HepG2 (cell line): Measurements from ENCODE around the gene PAFAH1B2. TPM values are rescaled to one million over a fixed set of nuclear protein-coding genes. Genes with fewer than 3 reads are reported as not detected.
A peak's percentile ranks its signal among the peaks of the same experiment; 100 is the strongest.

Source experiments
- BCLAF1 ChIP-seq: fragments of 450-650 bp; IDR thresholded peaks from 2 replicates; pipeline ENCODE4 v1.6.1; 2017; ENCODE audit warnings: mild to moderate bottlenecking
- CSRNP2 ChIP-seq: sonication (generic); formaldehyde crosslinking; conservative IDR thresholded peaks from 2 replicates; pipeline ENCODE4 v1.8.0; 2022; ENCODE audit warnings: low read depth, missing genetic modification reagents
- ETV5 ChIP-seq: IDR thresholded peaks from 2 replicates; pipeline ENCODE4 v1.6.1; 2018; ENCODE audit warnings: missing biosample characterization, missing genetic modification reagents, inconsistent platforms, borderline replicate concordance
- GABPB1 ChIP-seq: IDR thresholded peaks from 2 replicates; pipeline ENCODE4 v1.6.1; 2016; ENCODE audit warnings: mild to moderate bottlenecking, missing genetic modification reagents, moderate library complexity, missing compliant biosample characterization
- KMT2A ChIP-seq: sonication (generic); formaldehyde crosslinking; IDR thresholded peaks from 2 replicates; pipeline ENCODE4 v1.4.0; 2020; ENCODE audit warnings: missing genetic modification reagents
- MEF2D ChIP-seq: sonication (generic); formaldehyde crosslinking; IDR thresholded peaks from 2 replicates; pipeline ENCODE4 v1.5.1; 2020; ENCODE audit warnings: mild to moderate bottlenecking, missing genetic modification reagents
- MIER2 ChIP-seq: IDR thresholded peaks from 2 replicates; pipeline ENCODE4 v1.6.1; 2016; ENCODE audit warnings: missing biosample characterization, missing genetic modification reagents
- MYC ChIP-seq: sonication (generic); formaldehyde crosslinking; IDR thresholded peaks from 2 replicates; pipeline ENCODE4 v1.9.0; 2021; ENCODE audit warnings: missing genetic modification reagents, borderline replicate concordance
- PAX8 ChIP-seq: sonication (generic); formaldehyde crosslinking; IDR thresholded peaks from 2 replicates; pipeline ENCODE4 v1.8.0; 2022; ENCODE audit warnings: mild to moderate bottlenecking, missing genetic modification reagents, borderline replicate concordance
- PHF5A ChIP-seq: IDR thresholded peaks from one replicate; pipeline ENCODE4 v1.6.1; 2018; ENCODE audit warnings: low read depth, missing genetic modification reagents; ENCODE audit not compliant: unreplicated experiment
- PRDM15 ChIP-seq: sonication (generic); formaldehyde crosslinking; IDR thresholded peaks from 2 replicates; pipeline ENCODE4 v1.4.0; 2020; ENCODE audit warnings: missing genetic modification reagents
- RBM22 ChIP-seq: fragments of 200-400 bp; formaldehyde crosslinking; optimal IDR thresholded peaks from 2 replicates; pipeline ENCODE3; 2017; ENCODE audit warnings: mild to moderate bottlenecking, low read length, moderate library complexity
- RXRA ChIP-seq: sonication (generic); formaldehyde crosslinking; IDR thresholded peaks from 2 replicates; pipeline ENCODE4 v1.5.1; 2020; ENCODE audit warnings: missing genetic modification reagents
- ZFP36L1 ChIP-seq: sonication (generic); formaldehyde crosslinking; IDR thresholded peaks from 2 replicates; pipeline ENCODE4 v1.8.0; 2022; ENCODE audit warnings: mild to moderate bottlenecking, missing genetic modification reagents, moderate library complexity
- ZMYM2 ChIP-seq: sonication (generic); formaldehyde crosslinking; IDR thresholded peaks from 2 replicates; pipeline ENCODE4 v1.8.0; 2022; ENCODE audit warnings: mild to moderate bottlenecking, missing genetic modification reagents
- ZNF143 ChIP-seq: sonication (generic); formaldehyde crosslinking; IDR thresholded peaks from 2 replicates; pipeline ENCODE4 v1.4.0; 2020; ENCODE audit warnings: missing genetic modification reagents
- ZNF160 ChIP-seq: sonication (generic); formaldehyde crosslinking; IDR thresholded peaks from 2 replicates; pipeline ENCODE4 v1.8.0; 2022; ENCODE audit warnings: mild to moderate bottlenecking, inconsistent platforms, missing genetic modification reagents
- ZNF234 ChIP-seq: sonication (generic); formaldehyde crosslinking; conservative IDR thresholded peaks from 2 replicates; pipeline ENCODE4 v1.5.1; 2020; ENCODE audit warnings: mild to moderate bottlenecking, missing genetic modification reagents
- ZNF326 ChIP-seq: sonication (generic); formaldehyde crosslinking; IDR thresholded peaks from 2 replicates; pipeline ENCODE4 v1.4.0; 2020; ENCODE audit warnings: missing genetic modification reagents, borderline replicate concordance
- ZNF749 ChIP-seq: sonication (generic); formaldehyde crosslinking; IDR thresholded peaks from 2 replicates; pipeline ENCODE4 v1.8.0; 2022; ENCODE audit warnings: mild to moderate bottlenecking, missing genetic modification reagents, moderate library complexity, borderline replicate concordance
- ZNF781 ChIP-seq: sonication (generic); formaldehyde crosslinking; IDR thresholded peaks from 2 replicates; pipeline ENCODE4 v1.5.1; 2020; ENCODE audit warnings: borderline replicate concordance, mild to moderate bottlenecking, missing genetic modification reagents; ENCODE audit errors: not compliant biosample characterization
- ZNF788 ChIP-seq: sonication (generic); formaldehyde crosslinking; IDR thresholded peaks from 2 replicates; pipeline ENCODE4 v1.5.0; 2020; ENCODE audit warnings: mild to moderate bottlenecking, missing genetic modification reagents, borderline replicate concordance
- polyA plus RNA-seq, 8 experiments: library from polyadenylated mRNA; depleted of rRNA in 3 of 8; stranded (reverse) in 7 of 8; unstranded in 1 of 8; fragments of >200 nt; fragmentation: Illumina TruSeq in 4 of 8; extraction: Trizol in 4 of 8; gene quantifications; 2 replicates each; pipeline versions ENCODE4 v1.2.1 to v1.2.3, GENCODE V29; 2011 to 2016; ENCODE audit warnings: low read depth in 4 of 8, missing spikeins in 1 of 8, mixed read lengths in 1 of 8; ENCODE audit not compliant: insufficient read depth in 1 of 8
- total RNA-seq, 5 experiments: library from RNA; depleted of rRNA; stranded (reverse); fragments of >200 nt; fragmentation: Illumina TruSeq; extraction: Trizol; gene quantifications; 2 replicates each; pipeline ENCODE4 v1.2.3, GENCODE V29; 2016; ENCODE audit warnings: low read depth in 1 of 5

The PAFAH1B2 gene
- total and polyA plus RNA-seq, 2 of the 13 experiments (the other 11 are each of a cell fraction or from before 2014, with no cell fraction given): 28.8 to 104 TPM

GRCh38 chr11:117098269-117099232, 45.5 kb upstream of the PAFAH1B2 start, which contains the start of gene SIK3 (continued):
- TF ChIP-seq ZNF788 (CRISPR knock-in tag): no peak
- no peak for TF ChIP-seq ZNF160 (CRISPR knock-in tag)
- no peak for TF ChIP-seq PAX8 (CRISPR knock-in tag)
- TF ChIP-seq ETV5: 0 out of 2 replicates have a peak, but pooled peaks have one; percentile 8
- TF ChIP-seq MYC (CRISPR knock-in tag): peak; percentile 67; the same call in 1 of the 2 replicates
- TF ChIP-seq MEF2D (CRISPR knock-in tag): peak; percentile 62; the same call in 1 of the 2 replicates
- peak; percentile 99 for TF ChIP-seq RBM22
- no peak for TF ChIP-seq ZFP36L1
- TF ChIP-seq ZMYM2 (CRISPR knock-in tag): no peak
- no peak for TF ChIP-seq PRDM15 (CRISPR knock-in tag)
- peak; percentile 61; the same call in 1 of the 2 replicates for TF ChIP-seq GABPB1 (CRISPR knock-in tag)
- TF ChIP-seq CSRNP2 (CRISPR knock-in tag): no peak
- TF ChIP-seq ZNF749 (CRISPR knock-in tag): no peak
- TF ChIP-seq PHF5A (CRISPR knock-in tag): no peak
- TF ChIP-seq RXRA (CRISPR knock-in tag): peak; percentile 57
- no peak for TF ChIP-seq BCLAF1
- no peak for TF ChIP-seq ZNF143 (CRISPR knock-in tag)
- no peak for TF ChIP-seq ZNF326
- TF ChIP-seq MIER2 (CRISPR knock-in tag): no peak
- TF ChIP-seq ZNF234 (CRISPR knock-in tag): no peak
- no peak for TF ChIP-seq KMT2A
- TF ChIP-seq ZNF781: no peak
